Measurements from ENCODE around the gene ZNF792.
A peak's percentile ranks its signal among the peaks of the same experiment; 100 is the strongest.
"Not testable (repeated sequence)": the region's sequence is repeated elsewhere in the genome, so short reads cannot be mapped to it uniquely, and the experiment has no call there.

The ZNF792 gene

GRCh38 chr19:34963573-34964406, at the start of gene ZNF792:
TSS of gene ZNF792 (minus strand) at chr19:34964229. CDS start at chr19:34963662, 567 bp downstream.
- peak; percentile 81 for DNase-seq

- peak; percentile 94 for DNase-seq
Measured at GRCh38 chr19:35013041-35013819, 49.2 kb upstream of the ZNF792 start.

GRCh38 chr19:35011737-35012682, 48.0 kb upstream of the ZNF792 start:
- no peak for DNase-seq

GRCh38 chr19:35011091-35011689, 47.2 kb upstream of the ZNF792 start:
- no peak for DNase-seq

- no peak for DNase-seq
Measured at GRCh38 chr19:35009424-35010415, 45.7 kb upstream of the ZNF792 start.

DNA sequence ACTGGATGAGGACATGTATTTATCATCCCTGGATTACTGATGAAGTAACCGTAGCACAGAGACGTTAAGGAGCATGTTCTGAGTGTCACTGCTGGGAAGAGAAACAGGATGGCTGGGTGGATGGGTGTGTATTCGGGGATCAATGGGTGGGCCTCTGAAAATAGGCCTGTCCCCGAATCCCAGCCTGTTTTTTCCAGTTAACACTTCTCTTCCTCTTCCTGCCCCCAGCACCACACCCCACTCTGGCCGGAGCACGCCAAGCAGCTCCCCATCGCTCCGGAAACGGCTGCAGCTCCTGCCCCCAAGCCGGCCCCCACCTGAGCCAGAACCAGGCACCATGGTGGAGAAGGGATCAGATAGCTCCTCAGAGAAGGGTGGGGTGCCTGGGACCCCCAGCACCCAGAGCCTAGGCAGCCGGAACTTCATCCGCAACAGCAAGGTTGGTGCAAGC, 44.9 kb upstream of the ZNF792 start:
- DNase-seq: no peak

GRCh38 chr19:35007427-35007826, 43.4 kb upstream of the ZNF792 start:
- DNase-seq: not testable (repeated sequence)

GRCh38 chr19:35006999-35007365, 43.0 kb upstream of the ZNF792 start:
- DNase-seq: no peak

DNA sequence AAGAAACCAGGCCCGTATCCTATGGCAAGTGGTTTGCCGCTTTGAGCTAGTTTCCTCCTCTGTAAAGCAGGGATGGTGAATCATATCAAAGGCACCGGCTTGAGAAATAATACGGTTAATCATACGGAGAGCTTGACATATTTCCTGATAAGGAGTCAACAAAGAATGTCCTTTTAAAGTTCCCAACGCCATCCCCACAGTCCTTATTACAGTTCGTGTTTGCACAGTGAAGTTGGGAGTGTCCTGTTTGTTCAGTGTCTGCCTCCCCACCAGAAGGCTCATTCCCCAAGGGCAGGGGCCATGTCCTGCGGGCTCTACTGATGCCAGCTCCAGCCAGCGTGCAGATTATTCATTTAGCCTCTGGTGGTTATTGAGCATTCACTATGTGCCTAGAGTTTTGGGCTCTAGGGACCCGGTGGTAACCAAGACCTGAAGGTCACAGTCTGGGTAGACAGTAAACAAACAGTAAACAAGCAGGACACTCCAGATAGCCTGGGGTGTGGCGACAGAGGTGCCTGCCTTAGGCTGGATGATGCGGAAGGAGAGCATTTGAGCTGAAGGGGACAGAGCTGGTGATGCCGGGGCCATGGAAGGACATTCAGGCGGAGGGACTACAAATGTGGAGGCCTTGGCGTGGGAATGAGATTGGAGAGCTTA, 42.4 kb upstream of the ZNF792 start:
- no peak for DNase-seq

DNA sequence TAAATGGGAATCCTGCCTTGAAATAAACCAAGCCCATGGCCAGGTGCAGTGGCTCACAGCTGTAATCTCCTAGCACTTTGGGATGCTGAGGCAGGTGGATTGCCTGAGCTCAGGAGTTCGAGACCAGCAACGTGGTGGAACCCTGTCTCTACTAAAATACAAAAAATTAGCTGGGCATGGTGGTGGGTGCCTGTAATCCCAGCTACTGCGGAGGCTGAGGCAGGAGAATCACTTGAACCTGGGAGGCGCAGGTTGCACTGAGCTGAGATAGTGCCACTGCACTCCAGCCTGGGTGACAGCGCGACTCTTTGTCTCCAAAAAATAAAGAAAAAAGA, 41.9 kb upstream of the ZNF792 start:
- not testable (repeated sequence) for DNase-seq

GRCh38 chr19:35005256-35005977, 41.4 kb upstream of the ZNF792 start:
- DNase-seq: no peak

GRCh38 chr19:35004517-35005255, 40.7 kb upstream of the ZNF792 start:
- DNase-seq: no peak

DNA sequence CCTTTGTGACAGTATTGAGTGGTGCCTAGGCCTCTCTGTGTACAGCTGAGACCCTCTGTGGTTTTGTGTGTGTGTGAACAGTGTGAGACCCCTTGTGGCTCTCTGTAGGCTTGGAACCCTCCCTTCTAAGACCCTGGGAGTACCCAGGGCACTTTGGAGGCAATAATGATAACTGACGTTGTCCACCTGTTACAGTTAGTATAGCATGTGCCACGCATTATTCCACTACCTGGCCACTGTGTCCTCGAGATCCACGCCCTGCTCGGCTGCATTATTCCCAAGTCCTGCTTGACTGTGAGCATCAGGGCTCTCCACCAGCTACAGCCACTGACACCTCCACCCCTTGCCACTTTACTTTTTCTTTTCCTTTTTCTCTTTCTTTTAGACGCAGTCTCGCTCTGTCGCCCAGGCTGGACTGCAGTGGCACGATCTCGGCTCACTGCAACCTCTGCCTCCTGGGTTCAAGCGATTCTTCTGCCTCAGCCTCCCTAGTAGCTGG, 38.1 kb upstream of the ZNF792 start:
- DNase-seq: no peak

- peak; percentile 79 for DNase-seq
Measured at GRCh38 chr19:35000647-35001501, 36.8 kb upstream of the ZNF792 start.

- DNase-seq: no peak
Measured at GRCh38 chr19:35000338-35000646, 36.3 kb upstream of the ZNF792 start.

GRCh38 chr19:34999498-35000337, 35.7 kb upstream of the ZNF792 start, which contains the start of gene GRAMD1A:
TSS of gene GRAMD1A (plus strand) at chr19:35000323. CDS start at chr19:35000479, 156 bp downstream.
- DNase-seq: peak; percentile 90
